Ascending aorta (tissue), 2 donors: ENCODE measurements around the gene UBE2H. TPM values are rescaled to one million over a fixed set of nuclear protein-coding genes. Genes with fewer than 3 reads are reported as not detected.

Experiments
- DNase-seq, 2 donors: peaks; one replicate each; pipeline ENCODE4 v3.0.0-alpha.2; 2019; ENCODE audit warnings: low spot score in 2 of 2
- H3K27ac ChIP-seq, 2 donors: fragments of 200-600 bp; sonication (generic); one replicate each; pipeline ENCODE4 v1.5.1; 2016 to 2017; ENCODE audit warnings: mild to moderate bottlenecking in 1 of 2
- H3K27me3 ChIP-seq: fragments of 200-600 bp; sonication (generic); one replicate; pipeline ENCODE4 v1.5.1; 2017
- H3K36me3 ChIP-seq, 2 donors: fragments of 200-600 bp; sonication (generic); one replicate each; pipeline ENCODE4 v1.5.1; 2016
- H3K4me1 ChIP-seq, 2 donors: fragments of 200-600 bp; sonication (generic); one replicate each; pipeline ENCODE4 v1.5.1; 2016 to 2017; ENCODE audit warnings: mild to moderate bottlenecking in 1 of 2
- H3K4me3 ChIP-seq, 2 donors: fragments of 200-600 bp; sonication (generic); one replicate each; pipeline ENCODE4 v1.5.1; 2016 to 2017; ENCODE audit warnings: mild to moderate bottlenecking in 1 of 2
- H3K9me3 ChIP-seq, 2 donors: fragments of 200-600 bp; sonication (generic); one replicate each; pipeline ENCODE4 v1.5.1; 2016
- CTCF ChIP-seq, 3 experiments: fragments of 200-600 bp in 2 of 3; fragments of 450-650 bp in 1 of 3; sonication (generic) in 2 of 3; IDR thresholded peaks; one replicate each; pipeline ENCODE4 v1.5.1; 2016 to 2019; ENCODE audit warnings: antibody characterized with exemption in 3 of 3, mild to moderate bottlenecking in 1 of 3, moderate library complexity in 1 of 3
- intact Hi-C: fragments of 100-400 bp; cut with DNase I; formaldehyde crosslinking; loops from one replicate; pipeline ENCODE4 v1.15.1; 2023
- total RNA-seq: library from RNA; depleted of rRNA; stranded (reverse); fragments of >200 nt; gene quantifications from one replicate; pipeline ENCODE4 v1.1.0, GENCODE V29; 2016

UBE2H gene
- total RNA-seq, 1 donor from 2014 or later = 83.9 TPM

DNA sequence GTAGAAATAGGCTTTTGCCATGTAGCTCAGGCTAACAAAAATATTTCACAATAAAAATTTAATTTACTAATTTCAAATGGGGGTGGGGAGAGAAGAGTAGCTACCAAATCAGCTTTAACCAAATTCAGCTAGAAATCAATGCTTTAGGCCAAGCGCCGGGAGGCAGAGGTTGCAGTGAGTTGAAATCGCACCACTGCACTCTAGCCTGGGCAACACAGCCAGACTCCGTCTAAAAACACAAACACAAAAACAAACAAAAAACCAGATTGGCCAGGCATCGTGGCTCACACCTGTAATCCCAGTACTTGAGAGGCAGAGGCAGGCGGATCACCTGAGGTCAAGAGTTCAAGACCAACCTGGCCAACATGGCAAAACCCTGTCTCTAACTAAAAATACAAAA, 9.4 kb downstream of the UBE2H start:
- no peak overlapping the region for H3K4me3 ChIP-seq
- H3K36me3 ChIP-seq = peaks cover 5 to 7% of the 10 kb centered on the region in 2 donors
- no peak for DNase-seq
- no peak overlapping the region for H3K27ac ChIP-seq
- H3K9me3 ChIP-seq = no peaks in the 10 kb centered on the region
- TF ChIP-seq CTCF (IDR thresholded peaks at IDR 0.05) = no peak
- H3K4me1 ChIP-seq = peaks cover 10 to 35% of the 10 kb centered on the region in 2 donors
- no peaks in the 10 kb centered on the region for H3K27me3 ChIP-seq
- intact Hi-C loops = no loop called here

GRCh38 chr7:129940329-129940728, 12.4 kb downstream of the UBE2H start:
- Histone ChIP-seq H3K9me3 (no peaks in the 10 kb centered on the region), H3K4me1 (peaks cover 3 to 20% of the 10 kb centered on the region in 2 donors), H3K36me3 (peaks cover 7 to 9% of the 10 kb centered on the region in 2 donors), H3K27ac (no peak overlapping the region), H3K4me3 (no peak overlapping the region), H3K27me3 (no peaks in the 10 kb centered on the region)
- no peak for DNase-seq
- intact Hi-C loops = no loop called here
- TF ChIP-seq CTCF (IDR thresholded peaks at IDR 0.05) = no peak

- no peak overlapping the region for H3K27ac ChIP-seq
- H3K36me3 ChIP-seq = peaks cover 9 to 10% of the 10 kb centered on the region in 2 donors
- DNase-seq = no peak
- intact Hi-C loops = no loop called here
- H3K4me1 ChIP-seq = peaks cover 3 to 17% of the 10 kb centered on the region in 2 donors
- H3K27me3 ChIP-seq = no peaks in the 10 kb centered on the region
- TF ChIP-seq CTCF (IDR thresholded peaks at IDR 0.05) = no peak
- H3K9me3 ChIP-seq = no peaks in the 10 kb centered on the region
- no peak overlapping the region for H3K4me3 ChIP-seq
These were observed 12.9 kb downstream of the UBE2H start for GRCh38 chr7:129939881-129940280.

DNA sequence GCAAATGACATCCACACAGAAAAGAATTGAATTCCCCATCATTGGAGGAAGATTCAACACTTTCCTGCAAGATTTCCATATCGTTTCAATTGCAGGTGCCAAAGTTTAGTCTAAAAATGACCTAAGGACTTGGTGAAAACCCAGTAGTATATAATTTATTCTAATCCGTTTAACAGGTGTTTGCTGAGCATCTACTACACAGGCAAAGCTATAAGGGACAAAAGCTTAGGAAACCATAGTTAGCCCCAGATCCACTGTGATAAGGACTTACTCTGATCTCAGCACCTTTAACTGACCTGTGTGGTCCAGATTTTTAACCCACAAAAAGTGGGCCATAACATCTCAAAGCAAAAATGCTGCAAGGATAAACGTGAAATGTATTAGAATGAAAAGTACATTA, 19.1 kb downstream of the UBE2H start:
- intact Hi-C loops = loop anchor here (5.0 kb wide), 1 partner anchor 36 kb away; no protein-coding TSS in a partner anchor
- TF ChIP-seq CTCF (IDR thresholded peaks at IDR 0.05) = no peak
- H3K36me3 ChIP-seq = peaks cover 17 to 18% of the 10 kb centered on the region in 2 donors

GRCh38 chr7:129926618-129927017, 26.1 kb downstream of the UBE2H start:
- H3K36me3 ChIP-seq = peaks cover 3 to 19% of the 10 kb centered on the region in 2 donors
- no peaks in the 10 kb centered on the region for H3K27me3 ChIP-seq
- H3K4me1 ChIP-seq = peaks cover 3 to 16% of the 10 kb centered on the region in 2 donors
- H3K27ac ChIP-seq = peak overlapping the region; percentile 32 to 56
- intact Hi-C loops = no loop called here
- TF ChIP-seq CTCF (IDR thresholded peaks at IDR 0.05) = no peak
- H3K4me3 ChIP-seq = no peak overlapping the region
- no peak for DNase-seq
- no peaks in the 10 kb centered on the region for H3K9me3 ChIP-seq

More for the DNA sequence above, 19.1 kb downstream of the UBE2H start:
- H3K9me3 ChIP-seq = no peaks in the 10 kb centered on the region
- no peak overlapping the region for H3K27ac ChIP-seq
- H3K4me1 ChIP-seq = no peaks in the 10 kb centered on the region
- H3K27me3 ChIP-seq = no peaks in the 10 kb centered on the region
- DNase-seq = no peak
- H3K4me3 ChIP-seq = no peak overlapping the region
